ENCODE results near the gene GBP5. TPM values are rescaled to one million over a fixed set of nuclear protein-coding genes. Genes with fewer than 3 reads are reported as not detected.

The GBP5 gene
- polyA plus RNA-seq, 1 of the 3 experiments (the other 2 are of a cell fraction) = 0.08 TPM

DNA sequence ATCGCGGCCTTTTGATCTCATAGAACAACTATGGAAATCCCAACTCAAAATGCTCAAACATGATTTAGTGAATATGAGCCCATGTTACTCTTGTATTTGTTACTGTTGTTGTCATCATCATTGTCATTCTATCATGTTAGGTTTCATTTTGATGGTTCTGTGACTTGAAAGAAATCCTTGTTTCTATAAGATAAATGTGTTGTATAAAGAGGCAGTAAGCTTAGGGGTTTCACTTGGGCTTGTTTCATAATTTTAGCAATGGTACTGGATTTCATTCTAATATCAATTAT is 15.3 kb upstream of the GBP5 start:
- POLR2A ChIA-PET = no interaction called here
- no peak for TF ChIP-seq NRF1 (IDR thresholded peaks at IDR 0.05; ENCODE audit: low read depth, low read length)
- TF ChIP-seq RCOR1 (IDR thresholded peaks at IDR 0.05; ENCODE audit: low read length) = no peak
- no peak for TF ChIP-seq SIN3A (IDR thresholded peaks at IDR 0.05; ENCODE audit: borderline replicate concordance, low read depth, low read length)
- no peak for TF ChIP-seq RXRA (IDR thresholded peaks at IDR 0.05; ENCODE audit: borderline replicate concordance, low read depth)
- TF ChIP-seq TCF12 (IDR thresholded peaks at IDR 0.05) = no peak
- TF ChIP-seq CHD2 (IDR thresholded peaks at IDR 0.05; ENCODE audit: low read length, partially characterized antibody) = no peak
- TF ChIP-seq ELF1 (IDR thresholded peaks at IDR 0.05) = no peak
- TF ChIP-seq, protein P1, sequence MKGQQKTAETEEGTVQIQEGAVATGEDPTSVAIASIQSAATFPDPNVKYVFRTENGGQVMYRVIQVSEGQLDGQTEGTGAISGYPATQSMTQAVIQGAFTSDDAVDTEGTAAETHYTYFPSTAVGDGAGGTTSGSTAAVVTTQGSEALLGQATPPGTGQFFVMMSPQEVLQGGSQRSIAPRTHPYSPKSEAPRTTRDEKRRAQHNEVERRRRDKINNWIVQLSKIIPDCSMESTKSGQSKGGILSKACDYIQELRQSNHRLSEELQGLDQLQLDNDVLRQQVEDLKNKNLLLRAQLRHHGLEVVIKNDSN (IDR thresholded peaks at IDR 0.05; ENCODE audit: borderline replicate concordance, low read depth) = no peak
- no peak for TF ChIP-seq TAF1 (IDR thresholded peaks at IDR 0.05; ENCODE audit: borderline replicate concordance, low read depth, low read length)
- no peak for TF ChIP-seq FOXM1 (IDR thresholded peaks at IDR 0.05; ENCODE audit: low read depth)
- TF ChIP-seq EZH2phosphoT487 (IDR thresholded peaks at IDR 0.05; ENCODE audit: borderline replicate concordance, low read depth) = no peak
- TF ChIP-seq, protein P2, sequence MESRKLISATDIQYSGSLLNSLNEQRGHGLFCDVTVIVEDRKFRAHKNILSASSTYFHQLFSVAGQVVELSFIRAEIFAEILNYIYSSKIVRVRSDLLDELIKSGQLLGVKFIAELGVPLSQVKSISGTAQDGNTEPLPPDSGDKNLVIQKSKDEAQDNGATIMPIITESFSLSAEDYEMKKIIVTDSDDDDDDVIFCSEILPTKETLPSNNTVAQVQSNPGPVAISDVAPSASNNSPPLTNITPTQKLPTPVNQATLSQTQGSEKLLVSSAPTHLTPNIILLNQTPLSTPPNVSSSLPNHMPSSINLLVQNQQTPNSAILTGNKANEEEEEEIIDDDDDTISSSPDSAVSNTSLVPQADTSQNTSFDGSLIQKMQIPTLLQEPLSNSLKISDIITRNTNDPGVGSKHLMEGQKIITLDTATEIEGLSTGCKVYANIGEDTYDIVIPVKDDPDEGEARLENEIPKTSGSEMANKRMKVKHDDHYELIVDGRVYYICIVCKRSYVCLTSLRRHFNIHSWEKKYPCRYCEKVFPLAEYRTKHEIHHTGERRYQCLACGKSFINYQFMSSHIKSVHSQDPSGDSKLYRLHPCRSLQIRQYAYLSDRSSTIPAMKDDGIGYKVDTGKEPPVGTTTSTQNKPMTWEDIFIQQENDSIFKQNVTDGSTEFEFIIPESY (IDR thresholded peaks at IDR 0.05; ENCODE audit: borderline replicate concordance, low read depth) = no peak
- TF ChIP-seq NFIC (IDR thresholded peaks at IDR 0.05; ENCODE audit: borderline replicate concordance) = no peak
- TF ChIP-seq, protein P3, sequence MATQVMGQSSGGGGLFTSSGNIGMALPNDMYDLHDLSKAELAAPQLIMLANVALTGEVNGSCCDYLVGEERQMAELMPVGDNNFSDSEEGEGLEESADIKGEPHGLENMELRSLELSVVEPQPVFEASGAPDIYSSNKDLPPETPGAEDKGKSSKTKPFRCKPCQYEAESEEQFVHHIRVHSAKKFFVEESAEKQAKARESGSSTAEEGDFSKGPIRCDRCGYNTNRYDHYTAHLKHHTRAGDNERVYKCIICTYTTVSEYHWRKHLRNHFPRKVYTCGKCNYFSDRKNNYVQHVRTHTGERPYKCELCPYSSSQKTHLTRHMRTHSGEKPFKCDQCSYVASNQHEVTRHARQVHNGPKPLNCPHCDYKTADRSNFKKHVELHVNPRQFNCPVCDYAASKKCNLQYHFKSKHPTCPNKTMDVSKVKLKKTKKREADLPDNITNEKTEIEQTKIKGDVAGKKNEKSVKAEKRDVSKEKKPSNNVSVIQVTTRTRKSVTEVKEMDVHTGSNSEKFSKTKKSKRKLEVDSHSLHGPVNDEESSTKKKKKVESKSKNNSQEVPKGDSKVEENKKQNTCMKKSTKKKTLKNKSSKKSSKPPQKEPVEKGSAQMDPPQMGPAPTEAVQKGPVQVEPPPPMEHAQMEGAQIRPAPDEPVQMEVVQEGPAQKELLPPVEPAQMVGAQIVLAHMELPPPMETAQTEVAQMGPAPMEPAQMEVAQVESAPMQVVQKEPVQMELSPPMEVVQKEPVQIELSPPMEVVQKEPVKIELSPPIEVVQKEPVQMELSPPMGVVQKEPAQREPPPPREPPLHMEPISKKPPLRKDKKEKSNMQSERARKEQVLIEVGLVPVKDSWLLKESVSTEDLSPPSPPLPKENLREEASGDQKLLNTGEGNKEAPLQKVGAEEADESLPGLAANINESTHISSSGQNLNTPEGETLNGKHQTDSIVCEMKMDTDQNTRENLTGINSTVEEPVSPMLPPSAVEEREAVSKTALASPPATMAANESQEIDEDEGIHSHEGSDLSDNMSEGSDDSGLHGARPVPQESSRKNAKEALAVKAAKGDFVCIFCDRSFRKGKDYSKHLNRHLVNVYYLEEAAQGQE (IDR thresholded peaks at IDR 0.05; ENCODE audit: low read depth, low read length) = no peak
- TF ChIP-seq, protein P4, sequence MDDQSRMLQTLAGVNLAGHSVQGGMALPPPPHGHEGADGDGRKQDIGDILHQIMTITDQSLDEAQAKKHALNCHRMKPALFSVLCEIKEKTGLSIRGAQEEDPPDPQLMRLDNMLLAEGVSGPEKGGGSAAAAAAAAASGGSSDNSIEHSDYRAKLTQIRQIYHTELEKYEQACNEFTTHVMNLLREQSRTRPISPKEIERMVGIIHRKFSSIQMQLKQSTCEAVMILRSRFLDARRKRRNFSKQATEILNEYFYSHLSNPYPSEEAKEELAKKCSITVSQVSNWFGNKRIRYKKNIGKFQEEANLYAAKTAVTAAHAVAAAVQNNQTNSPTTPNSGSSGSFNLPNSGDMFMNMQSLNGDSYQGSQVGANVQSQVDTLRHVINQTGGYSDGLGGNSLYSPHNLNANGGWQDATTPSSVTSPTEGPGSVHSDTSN (IDR thresholded peaks at IDR 0.05) = no peak

More for the DNA sequence above, 15.3 kb upstream of the GBP5 start:
- Histone ChIP-seq H3K4me3 (ENCODE audit: low read depth in 2 of 2, low read length in 1 of 2) (no peak overlapping the region), H3F3A (replicated peaks; ENCODE audit: insufficient read depth) (no peaks in the 10 kb centered on the region), H3K27me3 (ENCODE audit: insufficient read depth) (no peaks in the 10 kb centered on the region; the same call in 1 of the 2 replicates), H4K20me1 (ENCODE audit: insufficient read depth) (no peaks in the 10 kb centered on the region), H3K36me3 (replicated peaks in 1 of 2; ENCODE audit: control insufficient read depth in 1 of 2, insufficient read depth in 2 of 2, low read length in 1 of 2) (no peaks in the 10 kb centered on the region), H3K4me1 (ENCODE audit: control insufficient read depth in 1 of 2, insufficient read depth in 2 of 2, low read depth in 1 of 2, low read length in 1 of 2) (no peaks in the 10 kb centered on the region), H3K79me2 (ENCODE audit: insufficient read depth) (no peaks in the 10 kb centered on the region), H3K27ac (ENCODE audit: low read depth in 2 of 2, low read length in 1 of 2) (no peak overlapping the region), H2AFZ (ENCODE audit: low read depth) (no peak overlapping the region), H3K9ac (no peak overlapping the region), H3K9me3 (no peaks in the 10 kb centered on the region), H3K4me2 (no peak overlapping the region), H3K9me2 (no peaks in the 10 kb centered on the region)
- DNase-seq = no peak
- 97% methylated on average over 2 of the region's 2 CpGs for WGBS (ENCODE audit: low lambda C conversion rate)
- CTCF ChIA-PET = no interaction called here

Data from SK-N-SH (cell line).